Measurements from ENCODE around the gene MAMSTR. TPM values are rescaled to one million over a fixed set of nuclear protein-coding genes. Genes with fewer than 3 reads are reported as not detected.

Gene MAMSTR
- total RNA-seq, 1 experiment from 2014 or later, result 1.6 TPM

DNA sequence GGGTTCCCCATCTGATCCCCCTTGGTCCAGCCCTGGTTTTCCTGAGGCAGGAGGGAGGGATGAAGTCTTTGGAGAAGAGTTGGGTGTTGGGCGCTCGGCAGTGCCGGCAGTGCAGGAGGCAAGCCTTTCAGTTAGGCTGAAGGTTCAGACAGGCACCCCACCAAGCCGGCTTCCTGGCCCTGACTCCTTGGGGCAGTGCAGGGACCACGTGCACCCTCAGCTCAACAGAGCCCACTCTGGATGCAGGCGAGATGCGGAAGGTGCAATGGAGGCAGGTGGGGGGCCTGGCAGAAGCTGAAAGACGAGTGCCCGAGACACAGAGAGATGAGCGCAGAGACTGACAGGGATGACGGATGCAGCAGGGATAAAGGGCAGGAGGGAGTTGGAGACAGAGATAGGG is 11.1 kb downstream of the MAMSTR start:
- peak overlapping the region in 1 of 2 experiments; percentile 19; a peak in 2 of 5 replicates for H3K4me3 Mint-ChIP-seq
- no peak overlapping the region for H3K18ac ChIP-seq (ENCODE audit: insufficient read length, low read depth, low read length)
- no peak overlapping the region for H2BK5ac ChIP-seq (ENCODE audit: insufficient read length, low read length)
- no peak overlapping the region for H2AFZ ChIP-seq (ENCODE audit: low read length)
- no peak overlapping the region for H3K23ac ChIP-seq (ENCODE audit: insufficient read length, low read depth, low read length)
- no peaks in the 10 kb centered on the region; the same call in 1 of the 2 replicates for H3K4me1 ChIP-seq (ENCODE audit: insufficient read depth, low read length)
- H2AK5ac ChIP-seq (ENCODE audit: insufficient read length, low read length), result no peak overlapping the region
- no peak overlapping the region for H2BK12ac ChIP-seq (ENCODE audit: insufficient read length, low read depth, low read length)
- H3K4me2 ChIP-seq (ENCODE audit: insufficient read depth, insufficient read length, low read length), result no peak overlapping the region
- H3K27me3 Mint-ChIP-seq (ENCODE audit: low read depth), result peaks cover 4% of the 10 kb centered on the region
- H4K20me1 ChIP-seq (ENCODE audit: control insufficient read depth, insufficient read depth, insufficient read length), result no peaks in the 10 kb centered on the region
- TF ChIP-seq, protein P1, sequence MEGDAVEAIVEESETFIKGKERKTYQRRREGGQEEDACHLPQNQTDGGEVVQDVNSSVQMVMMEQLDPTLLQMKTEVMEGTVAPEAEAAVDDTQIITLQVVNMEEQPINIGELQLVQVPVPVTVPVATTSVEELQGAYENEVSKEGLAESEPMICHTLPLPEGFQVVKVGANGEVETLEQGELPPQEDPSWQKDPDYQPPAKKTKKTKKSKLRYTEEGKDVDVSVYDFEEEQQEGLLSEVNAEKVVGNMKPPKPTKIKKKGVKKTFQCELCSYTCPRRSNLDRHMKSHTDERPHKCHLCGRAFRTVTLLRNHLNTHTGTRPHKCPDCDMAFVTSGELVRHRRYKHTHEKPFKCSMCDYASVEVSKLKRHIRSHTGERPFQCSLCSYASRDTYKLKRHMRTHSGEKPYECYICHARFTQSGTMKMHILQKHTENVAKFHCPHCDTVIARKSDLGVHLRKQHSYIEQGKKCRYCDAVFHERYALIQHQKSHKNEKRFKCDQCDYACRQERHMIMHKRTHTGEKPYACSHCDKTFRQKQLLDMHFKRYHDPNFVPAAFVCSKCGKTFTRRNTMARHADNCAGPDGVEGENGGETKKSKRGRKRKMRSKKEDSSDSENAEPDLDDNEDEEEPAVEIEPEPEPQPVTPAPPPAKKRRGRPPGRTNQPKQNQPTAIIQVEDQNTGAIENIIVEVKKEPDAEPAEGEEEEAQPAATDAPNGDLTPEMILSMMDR (conservative IDR thresholded peaks at IDR 0.05), result no peak
- no peak overlapping the region for H3K27ac ChIP-seq (ENCODE audit: insufficient read length, low read depth, low read length)
- no peak overlapping the region for H3K4ac ChIP-seq (ENCODE audit: low read depth, low read length)
- H4K8ac ChIP-seq (replicated peaks; ENCODE audit: insufficient read length, low read depth, low read length), result no peak overlapping the region
- H3K23me2 ChIP-seq (ENCODE audit: insufficient read length, low read depth, low read length, poor library complexity, severe bottlenecking), result no peaks in the 10 kb centered on the region
- no peak overlapping the region for H3T11ph ChIP-seq (ENCODE audit: low read length)
- no peaks in the 10 kb centered on the region for H3K79me1 ChIP-seq (ENCODE audit: insufficient read depth, low read depth, low read length, poor library complexity, severe bottlenecking)
- H3K9ac ChIP-seq (ENCODE audit: extremely low read depth, insufficient read length, low read length), result no peak overlapping the region
- H4K5ac ChIP-seq (ENCODE audit: insufficient read length, low read depth, low read length), result no peak overlapping the region
- peaks cover 12 to 18% of the 10 kb centered on the region in 2 experiments for H3K4me1 Mint-ChIP-seq
- no peak overlapping the region for H2BK120ac ChIP-seq (ENCODE audit: low read depth, low read length, poor library complexity, severe bottlenecking)
- no peaks in the 10 kb centered on the region for H3K9me3 ChIP-seq (ENCODE audit: control insufficient read depth, low read depth, low read length)
- H3K9me3 Mint-ChIP-seq, result peaks cover 8 to 9% of the 10 kb centered on the region in 2 experiments
- H2BK15ac ChIP-seq (ENCODE audit: low read depth, low read length), result no peak overlapping the region
- H3K27me3 ChIP-seq (ENCODE audit: insufficient read depth, low read length), result no peaks in the 10 kb centered on the region
- H3K36me3 Mint-ChIP-seq (ENCODE audit: insufficient read depth in 1 of 3, low read depth in 3 of 3), result peaks cover 20 to 26% (median 25%) of the 10 kb centered on the region in 3 experiments
- peak; percentile 48 for DNase-seq
- no peak overlapping the region; the same call in 1 of the 2 replicates for H3K14ac ChIP-seq (ENCODE audit: insufficient read depth, low read length)
- H3K27ac Mint-ChIP-seq, result peak overlapping the region in 2 of 3 experiments; percentile 40 to 79; a peak in 4 of 7 replicates
- H4K91ac ChIP-seq (ENCODE audit: insufficient read length, low read depth, low read length), result no peak overlapping the region
- WGBS (ENCODE audit: extremely low coverage, insufficient read length, low lambda C conversion rate), result no CpG with 5 or more reads among the region's 11 CpGs
- H3K56ac ChIP-seq (ENCODE audit: insufficient read length, low read depth, low read length), result no peak overlapping the region
- H3K79me2 ChIP-seq (ENCODE audit: insufficient read depth, low read length), result no peaks in the 10 kb centered on the region
- no peak overlapping the region for H2BK20ac ChIP-seq (ENCODE audit: low read depth, low read length, poor library complexity, severe bottlenecking)

Measured in H9 (cell line).